GM12878 (cell line): ENCODE results near the gene SLC26A11. TPM values are rescaled to one million over a fixed set of nuclear protein-coding genes. Genes with fewer than 3 reads are reported as not detected.

Source experiments
- ATF2 ChIP-seq: IDR thresholded peaks from 2 replicates; pipeline ENCODE4 v1.6.1; 2012; ENCODE audit warnings: low read length, inconsistent platforms
- ATF3 ChIP-seq: IDR thresholded peaks from 2 replicates; pipeline ENCODE4 v1.6.1; 2011; ENCODE audit warnings: low read depth, mild to moderate bottlenecking, low read length, moderate library complexity, borderline replicate concordance; ENCODE audit errors: extremely low read depth
- BACH1 ChIP-seq: fragments of 450-650 bp; IDR thresholded peaks from 2 replicates; pipeline ENCODE4 v1.6.1; 2017; ENCODE audit warnings: mild to moderate bottlenecking, borderline replicate concordance
- BMI1 ChIP-seq: fragments of 450-650 bp; IDR thresholded peaks from 2 replicates; pipeline ENCODE4 v1.6.1; 2016; ENCODE audit warnings: mild to moderate bottlenecking, moderate library complexity, borderline replicate concordance
- CHD1 ChIP-seq: IDR thresholded peaks from 2 replicates; pipeline ENCODE4 v1.6.1; 2012; ENCODE audit warnings: low read depth, low read length, improper control_type of control experiment
- CTCF ChIP-seq, 3 experiments: IDR thresholded peaks in 2 of 3; conservative IDR thresholded peaks in 1 of 3; 2 replicates each; pipeline ENCODE4 v1.5.1; 2011; ENCODE audit warnings: low read depth in 3 of 3, low read length in 3 of 3, mild to moderate bottlenecking in 3 of 3, control low read depth in 2 of 3, moderate library complexity in 2 of 3, inconsistent platforms in 1 of 3, mixed read lengths in 1 of 3; ENCODE audit not compliant: control insufficient read depth in 2 of 3, insufficient read depth in 1 of 3; ENCODE audit errors: extremely low read depth in 1 of 3
- DPF2 ChIP-seq: fragments of 450-650 bp; IDR thresholded peaks from 2 replicates; pipeline ENCODE4 v1.6.1; 2017; ENCODE audit warnings: mild to moderate bottlenecking
- EED ChIP-seq: sonication (generic); IDR thresholded peaks from 2 replicates; pipeline ENCODE4 v1.6.1; 2016; ENCODE audit warnings: antibody characterized with exemption, low read depth
- ESRRA ChIP-seq: IDR thresholded peaks from 2 replicates; pipeline ENCODE4 v1.6.1; 2012; ENCODE audit warnings: mild to moderate bottlenecking, low read length, improper control_type of control experiment
- FOXK2 ChIP-seq: fragments of 450-650 bp; IDR thresholded peaks from 2 replicates; pipeline ENCODE4 v1.6.1; 2017; ENCODE audit warnings: mild to moderate bottlenecking, moderate library complexity
- IKZF1 ChIP-seq: fragments of 450-650 bp; conservative IDR thresholded peaks from 2 replicates; pipeline ENCODE4 v1.6.1; 2017; ENCODE audit warnings: antibody characterized with exemption, mild to moderate bottlenecking
- IRF4 ChIP-seq: IDR thresholded peaks from 2 replicates; pipeline ENCODE4 v1.6.1; 2011; ENCODE audit warnings: low read depth, low read length
- LARP7 ChIP-seq: fragments of 450-650 bp; IDR thresholded peaks from 2 replicates; pipeline ENCODE4 v1.6.1; 2017; ENCODE audit warnings: mild to moderate bottlenecking
- MTA2 ChIP-seq: fragments of 450-650 bp; IDR thresholded peaks from 2 replicates; pipeline ENCODE4 v1.6.1; 2016; ENCODE audit warnings: low read depth, mild to moderate bottlenecking, moderate library complexity
- NBN ChIP-seq: fragments of 450-650 bp; IDR thresholded peaks from 2 replicates; pipeline ENCODE4 v1.6.1; 2016
- NFYA ChIP-seq: IDR thresholded peaks from 2 replicates; pipeline ENCODE4 v1.6.1; 2011; ENCODE audit warnings: low read depth, mild to moderate bottlenecking, low read length, improper control_type of control experiment, borderline replicate concordance
- POLR2A ChIP-seq: IDR thresholded peaks from 2 replicates; pipeline ENCODE4 v1.6.1; 2011; ENCODE audit warnings: low read depth, mild to moderate bottlenecking, low read length
- POU2F2 ChIP-seq: IDR thresholded peaks from 3 replicates; pipeline ENCODE4 v1.6.1; 2011; ENCODE audit warnings: low read depth, mild to moderate bottlenecking, low read length, borderline replicate concordance
- RAD51 ChIP-seq: fragments of 450-650 bp; IDR thresholded peaks from 2 replicates; pipeline ENCODE4 v1.6.1; 2016; ENCODE audit warnings: moderate library complexity, mild to moderate bottlenecking, inconsistent platforms
- RELA ChIP-seq: fragments of 450-650 bp; IDR thresholded peaks from 2 replicates; pipeline ENCODE4 v1.8.0; 2014; ENCODE audit warnings: borderline replicate concordance; ENCODE audit not compliant: partially characterized antibody
- SRF ChIP-seq, 2 experiments: IDR thresholded peaks; 2 replicates each; pipeline ENCODE4 v1.6.1; 2011; ENCODE audit warnings: low read depth in 2 of 2, low read length in 2 of 2, mild to moderate bottlenecking in 1 of 2, moderate library complexity in 1 of 2
- YY1 ChIP-seq: IDR thresholded peaks from 2 replicates; pipeline ENCODE4 v1.6.1; 2011; ENCODE audit warnings: low read depth, mild to moderate bottlenecking, low read length
- ZBTB4 ChIP-seq: fragments of 450-650 bp; formaldehyde crosslinking; IDR thresholded peaks from 2 replicates; pipeline ENCODE4 v1.4.0; 2022; ENCODE audit warnings: mild to moderate bottlenecking, moderate library complexity
- ZNF384 ChIP-seq: IDR thresholded peaks from 2 replicates; pipeline ENCODE4 v1.6.1; 2012; ENCODE audit warnings: low read depth, mild to moderate bottlenecking, low read length, improper control_type of control experiment, borderline replicate concordance
- polyA plus RNA-seq, 11 experiments: library from polyadenylated mRNA; depleted of rRNA in 4 of 11; unstranded in 6 of 11; stranded (reverse) in 5 of 11; fragments of >200 nt; fragmentation: Nextera tagmentation in 4 of 11; fragmentation: Illumina TruSeq in 1 of 11; extraction: Ambion mirVana in 4 of 11; extraction: Trizol in 1 of 11; gene quantifications; 1 replicate in 1 of 11; 2 replicates in 10 of 11; pipeline versions ENCODE4 v1.2.1 to v1.2.3, GENCODE V29; 2011 to 2016; ENCODE audit warnings: inconsistent platforms in 2 of 11, missing spikeins in 2 of 11, low read depth in 1 of 11
- total RNA-seq, 4 experiments: library from RNA; depleted of rRNA in 3 of 4; stranded (reverse); fragments of >200 nt in 3 of 4; fragmentation: Illumina TruSeq in 1 of 4; extraction: Trizol in 1 of 4; gene quantifications; 2 replicates each; pipeline versions ENCODE4 v1.2.1 to v1.2.3, GENCODE V29; 2013 to 2021

SLC26A11 gene
- total and polyA plus RNA-seq, 10 of the 15 experiments (the other 5 are each of a cell fraction or from before 2014, with no cell fraction given), result 0.05 to 4.1 (median 1.2) TPM; not detected in 1

- TF ChIP-seq ATF3 (peak; percentile 79; the same call in 1 of the 2 replicates), BMI1 (no peak), POLR2A (peak; percentile 100), ATF2 (no peak), FOXK2 (peak; percentile 57; the same call in 1 of the 2 replicates), NBN (0 out of 2 replicates have a peak, but pooled peaks have one; percentile 53), RAD51 (peak; percentile 99), YY1 (peak; percentile 48; the same call in 1 of the 2 replicates), IRF4 (0 out of 2 replicates have a peak, but pooled peaks have one; percentile 20), NFYA (no peak), BACH1 (no peak), SRF (IDR thresholded peaks at IDR 0.05; ENCODE audit: low read depth in 2 of 2, low read length in 2 of 2) (no peak), LARP7 (0 out of 2 replicates have a peak, but pooled peaks have one; percentile 58), MTA2 (no peak), POU2F2 (peak; percentile 95), EED (peak; percentile 44; the same call in 1 of the 2 replicates), RELA (peak; percentile 41), CTCF (IDR thresholded peaks at IDR 0.05 in 2 of 3, conservative IDR thresholded peaks at IDR 0.05 in 1 of 3; ENCODE audit: control insufficient read depth in 2 of 3, extremely low read depth in 1 of 3, insufficient read depth in 1 of 3, low read depth in 3 of 3, low read length in 3 of 3) (peak; percentile 24 to 46 (median 41); a peak in 4 of 6 replicates), IKZF1 (peak; percentile 72), DPF2 (peak; percentile 46; the same call in 1 of the 2 replicates), CHD1 (0 out of 2 replicates have a peak, but pooled peaks have one; percentile 56), ZNF384 (no peak), ESRRA (no peak), ZBTB4 (CRISPR knock-in tag) (peak; percentile 87; the same call in 1 of the 2 replicates)
Measured at GRCh38 chr17:80263253-80264204, 43.3 kb downstream of the SLC26A11 start (continued).
